Measurements from ENCODE around the gene OR2J2. TPM values are rescaled to one million over a fixed set of nuclear protein-coding genes. Genes with fewer than 3 reads are reported as not detected.

Gene OR2J2
- total RNA-seq: not detected in 2 replicates

GRCh38 chr6:29170607-29171006 lies at the start of gene OR2J2:
TSS of gene OR2J2 (plus strand) at chr6:29170907. CDS start at chr6:29173636, 2,729 bp downstream.

Other genes starting within 250 kb of the OR2J2 start
- 48.7 and 62.4 TPM in 2 replicates for gene TRIM27, start 246.9 kb upstream of the OR2J2 start, total RNA-seq
- gene ZNF311, start 165.6 kb upstream of the OR2J2 start, total RNA-seq: 0.87 and 1.3 TPM in 2 replicates
- gene OR2W1, start 125.7 kb upstream of the OR2J2 start, total RNA-seq: not detected in 2 replicates
- gene OR2B3, start 83.6 kb upstream of the OR2J2 start, total RNA-seq: not detected in 2 replicates
- gene OR2J1, start 71.4 kb upstream of the OR2J2 start, total RNA-seq: not detected in 2 replicates
- not detected in 2 replicates for gene OR2J3, start 62.8 kb upstream of the OR2J2 start, total RNA-seq
- gene OR14J1, start 130.8 kb downstream of the OR2J2 start, total RNA-seq: not detected in 2 replicates
- gene OR5V1, start 198.0 kb downstream of the OR2J2 start, total RNA-seq: not detected in 2 replicates
- gene OR12D3, start 204.4 kb downstream of the OR2J2 start, total RNA-seq: not detected in 2 replicates
- gene OR12D2, start 224.7 kb downstream of the OR2J2 start, total RNA-seq: not detected in 2 replicates
- gene OR12D1, start 244.0 kb downstream of the OR2J2 start, total RNA-seq: not detected in 2 replicates

All from aortic smooth muscle cell (primary cell).